Large intestine (tissue), 3 donors: ENCODE data around the gene PMM1. TPM values are rescaled to one million over a fixed set of nuclear protein-coding genes. Genes with fewer than 3 reads are reported as not detected.
"Not testable (repeated sequence)": the region's sequence is repeated elsewhere in the genome, so short reads cannot be mapped to it uniquely, and the experiment has no call there.

Experiments used
- DNase-seq, 2 donors: peaks; one replicate each; pipeline versions ENCODE4 v3.0.0 to v3.0.0-alpha.2; 2013
- H3K27ac ChIP-seq: one replicate; pipeline ENCODE4 v1.5.1; 2013; ENCODE audit warnings: low read length
- H3K27me3 ChIP-seq: 2 replicates; pipeline ENCODE4 v1.6.1; 2013; ENCODE audit warnings: low read length; ENCODE audit not compliant: control insufficient read depth, insufficient read depth
- H3K36me3 ChIP-seq: 2 replicates; pipeline ENCODE4 v1.6.1; 2013; ENCODE audit warnings: low read length; ENCODE audit not compliant: control insufficient read depth, insufficient read depth
- H3K4me1 ChIP-seq: one replicate; pipeline ENCODE4 v1.6.1; 2013; ENCODE audit warnings: low read length; ENCODE audit not compliant: control insufficient read depth, insufficient read depth
- H3K4me3 ChIP-seq: one replicate; pipeline ENCODE4 v1.5.1; 2013; ENCODE audit warnings: low read length
- H3K9me3 ChIP-seq: one replicate; pipeline ENCODE4 v1.6.1; 2013; ENCODE audit warnings: mild to moderate bottlenecking, low read depth, low read length, moderate library complexity; ENCODE audit not compliant: control insufficient read depth
- WGBS: methylation state at CpG from one replicate; pipeline ENCODE4 v1.1.5; 2013; ENCODE audit warnings: low lambda C conversion rate; ENCODE audit not compliant: insufficient coverage; 5-methylcytosine and 5-hydroxymethylcytosine counted together
- polyA plus RNA-seq: library from polyadenylated mRNA; unstranded; fragments of 120-200 nt; gene quantifications from one replicate; pipeline ENCODE4 v1.2.1, GENCODE V29; 2013

PMM1 gene
- polyA plus RNA-seq, 1 donor: 52.4 TPM

DNA sequence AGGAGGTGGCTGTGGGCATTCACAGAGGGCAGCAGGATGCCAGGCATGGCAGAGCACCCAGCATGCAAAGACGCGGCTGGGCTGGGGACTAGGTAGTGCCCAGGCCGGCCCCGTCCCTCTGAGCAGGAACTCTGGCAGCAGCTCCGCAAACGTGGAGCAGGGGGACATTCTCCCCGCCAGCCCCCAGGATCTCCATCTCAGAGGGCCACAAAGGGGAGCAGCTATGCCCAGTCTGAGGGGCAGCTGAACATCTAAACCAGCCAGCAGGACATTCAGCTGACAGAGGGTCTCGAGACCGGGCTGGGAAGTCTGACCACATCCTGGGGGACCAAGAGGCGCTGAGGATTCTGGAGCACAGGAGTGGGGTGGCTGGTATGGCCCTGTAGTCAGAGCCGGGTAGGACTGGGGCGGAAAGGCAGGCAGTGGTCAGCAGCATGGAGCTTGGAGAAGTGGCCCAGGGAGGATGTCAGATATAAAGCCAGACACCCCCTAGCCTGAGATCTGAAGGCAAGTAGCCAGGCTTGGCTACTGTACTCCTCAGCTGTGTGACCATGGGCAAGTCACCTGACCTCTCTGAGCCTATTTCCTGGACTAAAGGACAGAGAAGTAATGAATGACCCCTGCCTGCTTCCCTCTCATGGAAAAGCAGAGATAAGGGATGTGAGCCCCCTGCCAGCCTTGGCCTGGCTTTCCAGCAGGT lies 10.2 kb downstream of the PMM1 start:
- Histone ChIP-seq H3K9me3 (no peaks in the 10 kb centered on the region), H3K27ac (no peak overlapping the region), H3K27me3 (no peaks in the 10 kb centered on the region), H3K36me3 (peaks cover 92% of the 10 kb centered on the region), H3K4me3 (no peak overlapping the region), H3K4me1 (no peaks in the 10 kb centered on the region)
- no peak for DNase-seq
- no CpG with 5 or more reads among the region's 12 CpGs for WGBS

GRCh38 chr22:41578818-41579217 lies 10.8 kb downstream of the PMM1 start:
- Histone ChIP-seq H3K4me3 (no peak overlapping the region), H3K4me1 (no peaks in the 10 kb centered on the region), H3K9me3 (no peaks in the 10 kb centered on the region), H3K36me3 (peaks cover 86% of the 10 kb centered on the region), H3K27ac (no peak overlapping the region), H3K27me3 (no peaks in the 10 kb centered on the region)
- whole genome bisulfite sequencing: no CpG with 5 or more reads among the region's 9 CpGs
- DNase-seq: no peak

- no peak for DNase-seq
- WGBS: no CpG with 5 or more reads among the region's 8 CpGs
- peaks cover 79% of the 10 kb centered on the region for H3K36me3 ChIP-seq
- no peaks in the 10 kb centered on the region for H3K9me3 ChIP-seq
- no peaks in the 10 kb centered on the region for H3K4me1 ChIP-seq
- H3K4me3 ChIP-seq: no peak overlapping the region
- no peaks in the 10 kb centered on the region for H3K27me3 ChIP-seq
- H3K27ac ChIP-seq: no peak overlapping the region
Observed at GRCh38 chr22:41578114-41578513, 11.5 kb downstream of the PMM1 start.

DNA sequence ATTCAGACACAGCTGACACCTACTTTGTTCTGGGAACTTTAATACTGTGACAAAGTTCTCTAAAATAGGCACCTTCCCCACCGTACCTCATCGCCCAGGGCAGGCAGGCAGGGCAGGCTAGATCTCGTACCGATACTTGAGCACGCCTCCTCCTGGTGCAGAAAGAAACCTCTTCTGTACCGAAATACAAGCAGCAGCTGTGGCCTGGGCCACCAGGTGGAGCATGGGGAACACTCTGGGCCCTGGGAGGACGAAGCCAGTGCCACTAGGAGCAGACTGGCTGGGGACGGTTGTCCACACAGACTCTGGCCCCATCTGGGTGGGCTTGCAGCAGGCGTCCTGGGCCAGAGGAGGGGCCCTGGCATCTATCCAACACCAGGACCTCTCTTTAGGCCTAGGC lies 12.8 kb downstream of the PMM1 start:
- H3K9me3 ChIP-seq: no peaks in the 10 kb centered on the region
- H3K27me3 ChIP-seq: no peaks in the 10 kb centered on the region
- H3K27ac ChIP-seq: no peak overlapping the region
- no peak overlapping the region for H3K4me3 ChIP-seq
- DNase-seq: peak in 1 of 2 donors; percentile 35
- H3K36me3 ChIP-seq: peaks cover 67% of the 10 kb centered on the region
- WGBS: no CpG with 5 or more reads among the region's 9 CpGs
- H3K4me1 ChIP-seq: no peaks in the 10 kb centered on the region

- WGBS: no CpG with 5 or more reads among the region's 15 CpGs
- H3K27ac ChIP-seq: no peak overlapping the region
Observed at GRCh38 chr22:41575533-41575932, 14.1 kb downstream of the PMM1 start.

DNA sequence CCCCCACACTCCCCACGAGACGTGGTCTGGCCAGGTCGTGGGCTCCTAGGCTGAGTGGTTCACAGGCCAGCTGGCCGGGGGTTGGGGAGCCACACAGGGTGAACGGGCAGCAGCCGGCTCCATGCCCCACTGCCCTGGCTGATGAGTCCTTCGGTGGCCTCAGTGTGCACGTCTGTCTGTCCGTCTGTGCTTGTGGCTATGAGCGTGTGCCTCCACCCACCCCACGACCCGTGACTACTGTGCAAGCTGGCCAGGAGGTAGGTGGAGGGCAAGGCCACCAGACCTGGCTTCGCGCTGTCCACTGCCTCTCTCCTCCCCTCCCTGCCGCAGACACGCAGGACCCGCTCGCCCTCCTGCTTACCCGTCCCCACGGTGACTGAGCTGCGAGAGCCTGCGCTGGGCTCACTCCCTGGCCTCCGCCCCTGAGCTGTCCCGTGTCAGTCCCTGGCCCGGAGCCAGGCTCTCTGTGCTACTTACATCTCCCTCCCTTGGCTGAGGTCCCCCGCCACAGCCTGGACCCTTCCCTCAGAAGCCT lies 14.7 kb downstream of the PMM1 start:
- peaks cover 54% of the 10 kb centered on the region for H3K36me3 ChIP-seq
- peaks cover 4% of the 10 kb centered on the region for H3K4me1 ChIP-seq
- H3K27ac ChIP-seq: no peak overlapping the region
- no peaks in the 10 kb centered on the region for H3K9me3 ChIP-seq
- H3K4me3 ChIP-seq: no peak overlapping the region
- no peak for DNase-seq
- no peaks in the 10 kb centered on the region for H3K27me3 ChIP-seq
- no CpG with 5 or more reads among the region's 26 CpGs for WGBS

More at GRCh38 chr22:41575533-41575932, 14.1 kb downstream of the PMM1 start:
- no peak for DNase-seq
- H3K36me3 ChIP-seq: peaks cover 60% of the 10 kb centered on the region
- no peaks in the 10 kb centered on the region for H3K9me3 ChIP-seq
- H3K27me3 ChIP-seq: no peaks in the 10 kb centered on the region
- no peaks in the 10 kb centered on the region for H3K4me1 ChIP-seq
- H3K4me3 ChIP-seq: no peak overlapping the region

DNA sequence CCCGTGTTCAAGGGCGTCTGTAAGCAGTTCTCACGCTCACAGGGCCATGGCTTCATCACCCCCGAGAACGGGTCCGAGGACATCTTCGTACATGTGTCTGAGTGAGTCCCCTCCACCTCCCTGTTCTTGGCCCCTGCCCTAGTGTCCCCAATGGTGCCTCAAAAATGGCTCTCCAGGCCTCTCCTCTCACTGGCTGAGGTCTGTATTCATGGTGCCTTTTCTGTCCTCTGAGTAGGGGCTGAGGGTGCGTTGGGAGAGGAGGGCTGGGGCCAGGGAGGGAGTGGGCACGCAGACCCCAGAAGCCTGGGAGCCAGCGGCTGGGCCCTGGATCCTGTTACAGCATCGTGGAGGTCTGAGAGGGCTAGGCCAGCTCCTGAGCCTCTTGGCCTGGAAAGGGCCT lies 16.0 kb downstream of the PMM1 start:
- Histone ChIP-seq H3K4me3 (no peak overlapping the region), H3K9me3 (no peaks in the 10 kb centered on the region), H3K27me3 (no peaks in the 10 kb centered on the region), H3K4me1 (peaks cover 4% of the 10 kb centered on the region), H3K27ac (no peak overlapping the region), H3K36me3 (peaks cover 41% of the 10 kb centered on the region)
- no CpG with 5 or more reads among the region's 11 CpGs for WGBS
- no peak for DNase-seq

GRCh38 chr22:41572305-41572704 lies 17.3 kb downstream of the PMM1 start:
- not testable (repeated sequence) for H3K27me3 ChIP-seq, DNase-seq, H3K4me1 ChIP-seq, H3K9me3 ChIP-seq, H3K27ac ChIP-seq, H3K4me3 ChIP-seq
- H3K36me3 ChIP-seq: peaks cover 28% of the 10 kb centered on the region
- 80% methylated on average over 1 of the region's 3 CpGs for WGBS

GRCh38 chr22:41571786-41572185 lies 17.9 kb downstream of the PMM1 start:
- H3K36me3 ChIP-seq: peaks cover 22% of the 10 kb centered on the region
- peaks cover 4% of the 10 kb centered on the region for H3K4me1 ChIP-seq
- H3K27me3 ChIP-seq: no peaks in the 10 kb centered on the region
- WGBS: no CpG with 5 or more reads among the region's 14 CpGs
- no peak overlapping the region for H3K4me3 ChIP-seq
- H3K9me3 ChIP-seq: no peaks in the 10 kb centered on the region
- no peak for DNase-seq
- H3K27ac ChIP-seq: no peak overlapping the region

DNA sequence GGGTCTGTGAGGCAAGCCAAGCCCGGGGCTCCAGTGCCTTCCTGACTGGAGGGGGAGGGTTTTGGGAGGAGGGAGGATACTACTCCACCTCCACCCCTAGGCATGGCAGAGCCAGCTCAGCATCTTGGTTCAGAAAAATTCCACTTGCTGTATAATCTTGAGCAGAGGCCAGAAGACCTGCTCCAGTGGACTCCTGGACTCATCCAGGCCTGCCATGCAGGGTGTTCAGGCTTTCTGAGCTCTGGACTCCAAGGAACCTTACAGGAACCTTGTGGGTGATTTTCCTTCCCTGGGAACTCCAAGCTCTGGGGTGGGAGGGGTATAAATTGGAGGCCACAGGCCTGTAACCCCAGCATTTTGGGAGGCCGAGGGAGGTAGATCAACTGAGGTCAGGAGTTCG lies 19.4 kb downstream of the PMM1 start:
- no peak overlapping the region for H3K4me3 ChIP-seq
- H3K36me3 ChIP-seq: peaks cover 7% of the 10 kb centered on the region
- H3K9me3 ChIP-seq: no peaks in the 10 kb centered on the region
- WGBS: no CpG with 5 or more reads among the region's 3 CpGs
- peak overlapping the region; percentile 32 for H3K27ac ChIP-seq
- no peaks in the 10 kb centered on the region for H3K27me3 ChIP-seq
- H3K4me1 ChIP-seq: peaks cover 10% of the 10 kb centered on the region
- DNase-seq: peak; percentile 74 to 80

- WGBS: no CpG with 5 or more reads among the region's 7 CpGs
- DNase-seq: no peak
- H3K27ac ChIP-seq: no peak overlapping the region
Observed at GRCh38 chr22:41568811-41569210, 20.8 kb downstream of the PMM1 start.

More at GRCh38 chr22:41568811-41569210, 20.8 kb downstream of the PMM1 start:
- no peaks in the 10 kb centered on the region for H3K36me3 ChIP-seq
- H3K4me1 ChIP-seq: peaks cover 10% of the 10 kb centered on the region
- no peaks in the 10 kb centered on the region for H3K27me3 ChIP-seq
- no peaks in the 10 kb centered on the region for H3K9me3 ChIP-seq
- H3K4me3 ChIP-seq: no peak overlapping the region
